Measurements from ENCODE around the gene LRRC74B. TPM values are rescaled to one million over a fixed set of nuclear protein-coding genes. Genes with fewer than 3 reads are reported as not detected.
"Not testable (repeated sequence)": the region's sequence is repeated elsewhere in the genome, so short reads cannot be mapped to it uniquely, and the experiment has no call there.

The LRRC74B gene
- total RNA-seq, 2 experiments from 2014 or later: not detected

GRCh38 chr22:21061660-21062321, 16.0 kb downstream of the LRRC74B start:
- H3K27me3 Mint-ChIP-seq; DNase-seq; H3K4me3 Mint-ChIP-seq; H3K27ac Mint-ChIP-seq; POLR2A ChIA-PET; H3K9me3 Mint-ChIP-seq; H3K4me1 Mint-ChIP-seq; H3K36me3 Mint-ChIP-seq (ENCODE audit: low read depth): not testable (repeated sequence)
- CTCF ChIA-PET: interaction anchor here (1.0 kb wide), 1 partner anchor 72 kb away, joined by 7 read pairs; no protein-coding TSS in a partner anchor

- H3K36me3 Mint-ChIP-seq (ENCODE audit: low read depth); H3K4me1 Mint-ChIP-seq; H3K4me3 Mint-ChIP-seq; H3K27ac Mint-ChIP-seq; H3K27me3 Mint-ChIP-seq; DNase-seq; POLR2A ChIA-PET; H3K9me3 Mint-ChIP-seq: not testable (repeated sequence)
- CTCF ChIA-PET: interaction anchor here (0.6 kb wide), 1 partner anchor 18 kb away, joined by 4 read pairs; no protein-coding TSS in a partner anchor
Observed at GRCh38 chr22:21064425-21064824, 18.7 kb downstream of the LRRC74B start.

GRCh38 chr22:21064917-21065864, 19.4 kb downstream of the LRRC74B start:
- Mint-ChIP-seq H3K9me3 (no peaks in the 10 kb centered on the region), H3K27me3 (peaks cover 3% of the 10 kb centered on the region), H3K36me3 (ENCODE audit: low read depth) (no peaks in the 10 kb centered on the region), H3K27ac (no peak overlapping the region), H3K4me3 (no peak overlapping the region), H3K4me1 (peaks cover 5% of the 10 kb centered on the region)
- ChIA-PET CTCF (interaction anchor here (0.6 kb wide), 3 partner anchors 18 to 199 kb away, joined by 4 to 5 read pairs (median 4); no protein-coding TSS in a partner anchor), POLR2A (no interaction called here)
- DNase-seq: no peak

- Mint-ChIP-seq H3K9me3 (no peaks in the 10 kb centered on the region), H3K36me3 (ENCODE audit: low read depth) (no peaks in the 10 kb centered on the region)
- CTCF ChIA-PET: no interaction called here
Observed at GRCh38 chr22:21067075-21067900, 21.5 kb downstream of the LRRC74B start.

GRCh38 chr22:21067901-21068680, 22.3 kb downstream of the LRRC74B start:
- DNase-seq: no peak
- no peaks in the 10 kb centered on the region for H3K36me3 Mint-ChIP-seq (ENCODE audit: low read depth)
- CTCF ChIA-PET: interaction anchor here (0.6 kb wide), 1 partner anchor 649 kb away, joined by 7 read pairs; no protein-coding TSS in a partner anchor
- peaks cover 4% of the 10 kb centered on the region for H3K27me3 Mint-ChIP-seq
- no peak overlapping the region for H3K4me3 Mint-ChIP-seq
- POLR2A ChIA-PET: no interaction called here
- peaks cover 5% of the 10 kb centered on the region for H3K4me1 Mint-ChIP-seq
- H3K27ac Mint-ChIP-seq: no peak overlapping the region
- no peaks in the 10 kb centered on the region for H3K9me3 Mint-ChIP-seq

More at GRCh38 chr22:21067075-21067900, 21.5 kb downstream of the LRRC74B start:
- Mint-ChIP-seq H3K27me3 (peaks cover 4% of the 10 kb centered on the region), H3K27ac (no peak overlapping the region), H3K4me1 (peaks cover 5% of the 10 kb centered on the region), H3K4me3 (no peak overlapping the region)
- DNase-seq: no peak
- POLR2A ChIA-PET: no interaction called here

- Mint-ChIP-seq H3K9me3 (no peaks in the 10 kb centered on the region), H3K27me3 (peaks cover 4% of the 10 kb centered on the region), H3K36me3 (ENCODE audit: low read depth) (no peaks in the 10 kb centered on the region), H3K27ac (no peak overlapping the region), H3K4me1 (peaks cover 5% of the 10 kb centered on the region), H3K4me3 (no peak overlapping the region)
- DNase-seq: no peak
- ChIA-PET CTCF (interaction anchor here (0.6 kb wide), 1 partner anchor 649 kb away, joined by 7 read pairs; no protein-coding TSS in a partner anchor), POLR2A (no interaction called here)
Observed at GRCh38 chr22:21068681-21069276, 23.0 kb downstream of the LRRC74B start.

- no peaks in the 10 kb centered on the region for H3K9me3 Mint-ChIP-seq
- H3K27ac Mint-ChIP-seq: no peak overlapping the region
- peaks cover 5% of the 10 kb centered on the region for H3K4me1 Mint-ChIP-seq
- ChIA-PET CTCF (no interaction called here), POLR2A (no interaction called here)
- H3K4me3 Mint-ChIP-seq: no peak overlapping the region
- H3K27me3 Mint-ChIP-seq: peaks cover 4% of the 10 kb centered on the region
- no peak for DNase-seq
- no peaks in the 10 kb centered on the region for H3K36me3 Mint-ChIP-seq (ENCODE audit: low read depth)
Observed at GRCh38 chr22:21069375-21069774, 23.6 kb downstream of the LRRC74B start.

- H3K4me3 Mint-ChIP-seq: no peak overlapping the region
- H3K27ac Mint-ChIP-seq: no peak overlapping the region
- ChIA-PET CTCF (interaction anchor here (2.0 kb wide), 1 partner anchor 154 kb away, joined by 4 read pairs; the partner anchor contains the start of gene CRKL), POLR2A (no interaction called here)
- H3K9me3 Mint-ChIP-seq: no peaks in the 10 kb centered on the region
- H3K27me3 Mint-ChIP-seq: peaks cover 1% of the 10 kb centered on the region
- H3K4me1 Mint-ChIP-seq: peaks cover 5% of the 10 kb centered on the region
- no peaks in the 10 kb centered on the region for H3K36me3 Mint-ChIP-seq (ENCODE audit: low read depth)
- no peak for DNase-seq
Observed at GRCh38 chr22:21070690-21071615, 25.2 kb downstream of the LRRC74B start.

GRCh38 chr22:21071796-21072195, 26.1 kb downstream of the LRRC74B start:
- H3K36me3 Mint-ChIP-seq (ENCODE audit: low read depth); H3K9me3 Mint-ChIP-seq; H3K27me3 Mint-ChIP-seq; H3K4me1 Mint-ChIP-seq; POLR2A ChIA-PET; DNase-seq; H3K27ac Mint-ChIP-seq; H3K4me3 Mint-ChIP-seq: not testable (repeated sequence)
- CTCF ChIA-PET: interaction anchor here (2.0 kb wide), 1 partner anchor 155 kb away, joined by 4 read pairs; the partner anchor contains the start of gene CRKL

GRCh38 chr22:21073023-21073422, 27.3 kb downstream of the LRRC74B start:
- POLR2A ChIA-PET: no interaction called here
- peaks cover 1% of the 10 kb centered on the region for H3K27me3 Mint-ChIP-seq
- no peaks in the 10 kb centered on the region for H3K9me3 Mint-ChIP-seq
- H3K36me3 Mint-ChIP-seq (ENCODE audit: low read depth): no peaks in the 10 kb centered on the region
- H3K27ac Mint-ChIP-seq: no peak overlapping the region
- CTCF ChIA-PET: interaction anchor here (1.5 to 2.0 kb wide), 2 partner anchors 10 to 156 kb away, joined by 3 to 4 read pairs; partner anchors contain the start of gene CRKL
- peaks cover 4% of the 10 kb centered on the region for H3K4me1 Mint-ChIP-seq
- no peak for DNase-seq
- no peak overlapping the region for H3K4me3 Mint-ChIP-seq

GRCh38 chr22:21073482-21073881, 27.7 kb downstream of the LRRC74B start:
- no peaks in the 10 kb centered on the region for H3K36me3 Mint-ChIP-seq (ENCODE audit: low read depth)
- no peak overlapping the region for H3K27ac Mint-ChIP-seq
- no peaks in the 10 kb centered on the region for H3K9me3 Mint-ChIP-seq
- DNase-seq: no peak
- POLR2A ChIA-PET: no interaction called here
- CTCF ChIA-PET: interaction anchor here (1.5 kb wide), 1 partner anchor 10 kb away, joined by 3 read pairs; no protein-coding TSS in a partner anchor
- H3K27me3 Mint-ChIP-seq: peaks cover 1% of the 10 kb centered on the region
- H3K4me1 Mint-ChIP-seq: no peaks in the 10 kb centered on the region
- no peak overlapping the region for H3K4me3 Mint-ChIP-seq
